ENCODE data around the gene TBC1D3. TPM values are rescaled to one million over a fixed set of nuclear protein-coding genes. Genes with fewer than 3 reads are reported as not detected.
"Not testable (repeated sequence)": the region's sequence is repeated elsewhere in the genome, so short reads cannot be mapped to it uniquely, and the experiment has no call there.

The TBC1D3 gene
- polyA plus RNA-seq (2013): 0.11 TPM

DNA sequence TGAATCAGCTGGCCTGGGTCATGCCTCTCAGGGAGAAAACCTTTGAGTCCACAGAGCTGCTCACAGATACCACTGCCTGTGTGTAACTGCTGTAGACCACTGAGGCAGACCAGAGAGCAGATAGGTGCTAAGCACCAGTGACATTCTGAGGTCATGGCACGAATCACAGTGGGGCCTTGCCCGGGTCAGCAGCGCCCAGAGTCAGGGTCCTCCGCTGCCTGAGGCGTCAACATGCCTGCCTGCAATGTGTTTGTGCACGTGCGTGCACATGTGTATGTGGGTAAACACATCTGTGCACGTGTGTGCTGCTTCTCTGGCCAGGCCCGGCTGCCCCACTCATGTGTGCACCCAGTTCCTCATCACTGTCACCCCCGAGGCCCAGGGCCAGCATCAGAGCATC is at the start of gene TBC1D3:
TBC1D3 (minus strand) TSS at position 101 of the 400 bp plus-strand sequence. CDS start 1,526 bp downstream, outside the sequence.
- WGBS (ENCODE audit: insufficient coverage): no CpG with 5 or more reads among the region's 10 CpGs
- POLR2A ChIA-PET; H3K4me3 ChIP-seq (ENCODE audit: control insufficient read depth in 1 of 7, extremely low read depth in 1 of 7, insufficient read depth in 4 of 7, low read depth in 2 of 7, low read length in 6 of 7); H3K36me3 ChIP-seq (ENCODE audit: control insufficient read depth in 4 of 4, insufficient read depth in 4 of 4, low read length in 3 of 4); H3K27me3 ChIP-seq (replicated peaks in 2 of 5; ENCODE audit: control insufficient read depth in 4 of 5, insufficient read depth in 5 of 5, low read length in 4 of 5); H3K9me3 ChIP-seq (ENCODE audit: control extremely low read depth in 1 of 5, control insufficient read depth in 4 of 5, insufficient read depth in 2 of 5, low read depth in 1 of 5, low read length in 4 of 5); H3K27ac ChIP-seq (ENCODE audit: insufficient read depth in 1 of 2, low read depth in 1 of 2, low read length in 2 of 2, poor library complexity in 1 of 2, severe bottlenecking in 2 of 2); CTCF ChIA-PET; H3K4me1 ChIP-seq (ENCODE audit: control extremely low read depth in 1 of 4, control insufficient read depth in 4 of 4, insufficient read depth in 4 of 4, low read length in 3 of 4); DNase-seq: not testable (repeated sequence)

DNA sequence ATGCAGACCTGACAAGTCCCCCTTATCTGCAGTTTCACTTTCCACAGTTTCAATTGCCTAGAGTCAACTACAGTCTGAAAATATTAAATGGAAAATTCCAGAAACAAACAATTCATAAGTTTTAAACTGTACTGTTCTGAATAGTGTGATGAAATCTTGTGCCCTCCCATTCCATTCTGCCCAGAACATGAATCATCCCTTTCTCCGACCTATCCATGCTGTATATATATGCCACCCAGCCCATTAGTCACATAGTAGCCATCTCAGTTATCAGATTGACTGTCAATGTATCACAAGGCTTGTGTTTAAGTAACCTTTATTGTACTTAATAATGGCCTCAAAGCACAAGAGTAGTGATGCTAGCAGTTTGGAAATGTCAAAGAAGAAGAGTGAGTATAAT is 40.4 kb upstream of the TBC1D3 start:
- H3K27ac ChIP-seq (ENCODE audit: insufficient read depth in 1 of 2, low read depth in 1 of 2, low read length in 2 of 2, poor library complexity in 1 of 2, severe bottlenecking in 2 of 2); H3K4me1 ChIP-seq (ENCODE audit: control extremely low read depth in 1 of 4, control insufficient read depth in 4 of 4, insufficient read depth in 4 of 4, low read length in 3 of 4); H3K36me3 ChIP-seq (ENCODE audit: control insufficient read depth in 4 of 4, insufficient read depth in 4 of 4, low read length in 3 of 4); DNase-seq; H3K4me3 ChIP-seq (ENCODE audit: control insufficient read depth in 1 of 7, extremely low read depth in 1 of 7, insufficient read depth in 4 of 7, low read depth in 2 of 7, low read length in 6 of 7); POLR2A ChIA-PET; H3K27me3 ChIP-seq (replicated peaks in 2 of 5; ENCODE audit: control insufficient read depth in 4 of 5, insufficient read depth in 5 of 5, low read length in 4 of 5); CTCF ChIA-PET; H3K9me3 ChIP-seq (ENCODE audit: control extremely low read depth in 1 of 5, control insufficient read depth in 4 of 5, insufficient read depth in 2 of 5, low read depth in 1 of 5, low read length in 4 of 5): not testable (repeated sequence)
- WGBS (ENCODE audit: insufficient coverage): no CpG with 5 or more reads among the region's 1 CpG

DNA sequence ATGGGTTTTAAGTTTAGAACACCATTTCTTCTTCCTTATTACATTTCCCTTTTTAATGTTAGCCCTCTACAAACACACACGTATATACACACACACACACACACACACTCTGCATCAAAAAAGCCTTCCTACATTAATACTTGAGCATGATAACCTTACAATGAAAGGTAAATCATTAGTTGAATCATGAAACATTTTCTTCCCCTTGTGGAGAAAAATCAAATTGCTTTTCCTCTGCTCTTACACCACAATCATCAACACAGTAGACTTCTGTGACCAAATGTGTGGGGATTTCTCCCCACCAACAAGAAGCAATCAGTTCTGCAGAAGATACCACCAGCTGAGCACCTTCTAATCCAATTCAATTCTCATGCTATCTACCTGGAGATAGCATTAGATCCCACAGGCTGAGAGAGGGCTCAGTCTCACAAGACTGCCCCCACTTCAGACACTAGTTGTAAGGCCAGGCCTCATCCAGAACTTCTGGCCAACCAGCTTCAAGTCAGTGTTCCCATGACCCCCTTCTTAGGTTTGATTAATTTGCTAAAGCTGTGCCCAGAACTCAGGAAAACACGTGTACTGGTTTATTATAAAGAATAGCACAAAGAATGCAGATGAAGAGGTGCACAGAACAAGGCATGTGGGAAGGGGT is 33.6 kb upstream of the TBC1D3 start:
- H3K27me3 ChIP-seq (replicated peaks in 2 of 5; ENCODE audit: control insufficient read depth in 4 of 5, insufficient read depth in 5 of 5, low read length in 4 of 5); H3K4me1 ChIP-seq (ENCODE audit: control extremely low read depth in 1 of 4, control insufficient read depth in 4 of 4, insufficient read depth in 4 of 4, low read length in 3 of 4); H3K27ac ChIP-seq (ENCODE audit: insufficient read depth in 1 of 2, low read depth in 1 of 2, low read length in 2 of 2, poor library complexity in 1 of 2, severe bottlenecking in 2 of 2); CTCF ChIA-PET; H3K36me3 ChIP-seq (ENCODE audit: control insufficient read depth in 4 of 4, insufficient read depth in 4 of 4, low read length in 3 of 4); H3K9me3 ChIP-seq (ENCODE audit: control extremely low read depth in 1 of 5, control insufficient read depth in 4 of 5, insufficient read depth in 2 of 5, low read depth in 1 of 5, low read length in 4 of 5); H3K4me3 ChIP-seq (ENCODE audit: control insufficient read depth in 1 of 7, extremely low read depth in 1 of 7, insufficient read depth in 4 of 7, low read depth in 2 of 7, low read length in 6 of 7); POLR2A ChIA-PET; DNase-seq: not testable (repeated sequence)
- no CpG with 5 or more reads among the region's 2 CpGs for WGBS (ENCODE audit: insufficient coverage)

DNA sequence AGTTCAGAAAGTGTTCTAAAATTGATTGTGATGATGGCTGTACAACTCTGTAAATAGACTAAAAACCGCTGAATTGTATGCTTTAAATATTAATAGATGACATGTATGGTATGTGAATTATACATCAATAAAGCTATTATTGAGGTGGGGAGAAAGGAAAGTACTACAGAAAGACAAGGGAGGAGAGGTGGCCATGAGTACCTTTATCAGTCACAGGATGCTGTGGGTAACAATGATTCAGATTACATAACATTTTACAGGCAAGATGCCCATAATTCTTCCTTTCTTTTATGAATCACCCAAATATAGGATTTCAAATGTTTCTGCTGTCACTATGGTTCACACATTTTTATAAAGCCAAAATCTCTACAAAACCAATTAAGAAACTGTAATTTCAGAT is 28.5 kb upstream of the TBC1D3 start:
- CTCF ChIA-PET; H3K4me3 ChIP-seq (ENCODE audit: control insufficient read depth in 1 of 7, extremely low read depth in 1 of 7, insufficient read depth in 4 of 7, low read depth in 2 of 7, low read length in 6 of 7); POLR2A ChIA-PET; H3K27me3 ChIP-seq (replicated peaks in 2 of 5; ENCODE audit: control insufficient read depth in 4 of 5, insufficient read depth in 5 of 5, low read length in 4 of 5); DNase-seq; H3K36me3 ChIP-seq (ENCODE audit: control insufficient read depth in 4 of 4, insufficient read depth in 4 of 4, low read length in 3 of 4); H3K9me3 ChIP-seq (ENCODE audit: control extremely low read depth in 1 of 5, control insufficient read depth in 4 of 5, insufficient read depth in 2 of 5, low read depth in 1 of 5, low read length in 4 of 5); H3K4me1 ChIP-seq (ENCODE audit: control extremely low read depth in 1 of 4, control insufficient read depth in 4 of 4, insufficient read depth in 4 of 4, low read length in 3 of 4); H3K27ac ChIP-seq (ENCODE audit: insufficient read depth in 1 of 2, low read depth in 1 of 2, low read length in 2 of 2, poor library complexity in 1 of 2, severe bottlenecking in 2 of 2): not testable (repeated sequence)
- no CpG with 5 or more reads among the region's 1 CpG for WGBS (ENCODE audit: insufficient coverage)

DNA sequence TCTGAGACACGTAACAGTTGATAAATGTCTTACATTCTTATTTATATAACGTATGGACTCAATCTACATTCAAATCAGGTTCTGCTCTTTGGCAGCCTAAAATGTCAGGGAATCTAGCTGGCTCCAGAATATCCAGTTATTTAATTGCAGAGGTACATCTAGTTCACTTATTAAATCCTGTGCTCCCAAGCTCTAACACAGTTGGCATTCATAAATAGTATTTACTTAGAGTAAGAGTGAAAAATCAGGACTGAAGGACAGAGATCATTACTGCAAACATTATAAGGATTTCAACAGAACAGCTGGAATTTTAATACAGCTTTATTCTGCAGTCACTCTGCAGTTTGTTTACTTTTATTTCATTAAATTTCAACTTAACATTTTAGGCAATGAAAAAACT is 7.9 kb upstream of the TBC1D3 start:
- H3K27me3 ChIP-seq (replicated peaks in 2 of 5; ENCODE audit: control insufficient read depth in 4 of 5, insufficient read depth in 5 of 5, low read length in 4 of 5); H3K27ac ChIP-seq (ENCODE audit: insufficient read depth in 1 of 2, low read depth in 1 of 2, low read length in 2 of 2, poor library complexity in 1 of 2, severe bottlenecking in 2 of 2); H3K36me3 ChIP-seq (ENCODE audit: control insufficient read depth in 4 of 4, insufficient read depth in 4 of 4, low read length in 3 of 4); CTCF ChIA-PET; H3K4me3 ChIP-seq (ENCODE audit: control insufficient read depth in 1 of 7, extremely low read depth in 1 of 7, insufficient read depth in 4 of 7, low read depth in 2 of 7, low read length in 6 of 7); DNase-seq; H3K4me1 ChIP-seq (ENCODE audit: control extremely low read depth in 1 of 4, control insufficient read depth in 4 of 4, insufficient read depth in 4 of 4, low read length in 3 of 4); H3K9me3 ChIP-seq (ENCODE audit: control extremely low read depth in 1 of 5, control insufficient read depth in 4 of 5, insufficient read depth in 2 of 5, low read depth in 1 of 5, low read length in 4 of 5); POLR2A ChIA-PET: not testable (repeated sequence)
- no CpG with 5 or more reads among the region's 2 CpGs for WGBS (ENCODE audit: insufficient coverage)

DNA sequence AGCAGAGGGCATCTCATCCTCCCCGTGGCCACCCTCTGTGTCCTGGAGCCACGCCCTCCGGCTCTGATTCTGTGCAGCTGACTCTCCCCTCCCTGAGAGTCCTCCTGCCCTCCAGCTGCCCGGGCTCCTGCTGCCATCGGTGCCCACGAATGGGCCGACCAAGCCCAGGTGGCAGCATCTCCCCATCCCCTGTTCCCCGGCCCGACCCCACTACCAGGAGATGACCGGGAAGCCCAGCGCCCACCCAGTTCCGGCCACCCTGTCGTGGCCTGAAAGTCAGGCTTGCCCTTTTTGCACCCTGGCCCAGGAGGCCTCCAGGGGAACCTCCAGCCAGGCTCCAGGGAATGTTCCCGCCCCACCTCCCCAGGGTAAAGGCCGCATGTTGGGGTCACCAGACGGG is 57.5 kb downstream of the TBC1D3 start:
- no CpG with 5 or more reads among the region's 16 CpGs for WGBS (ENCODE audit: insufficient coverage)
- H3K4me1 ChIP-seq (ENCODE audit: control extremely low read depth in 1 of 4, control insufficient read depth in 4 of 4, insufficient read depth in 4 of 4, low read length in 3 of 4); H3K9me3 ChIP-seq (ENCODE audit: control extremely low read depth in 1 of 5, control insufficient read depth in 4 of 5, insufficient read depth in 2 of 5, low read depth in 1 of 5, low read length in 4 of 5); POLR2A ChIA-PET; H3K4me3 ChIP-seq (ENCODE audit: control insufficient read depth in 1 of 7, extremely low read depth in 1 of 7, insufficient read depth in 4 of 7, low read depth in 2 of 7, low read length in 6 of 7); H3K36me3 ChIP-seq (ENCODE audit: control insufficient read depth in 4 of 4, insufficient read depth in 4 of 4, low read length in 3 of 4); DNase-seq; H3K27ac ChIP-seq (ENCODE audit: insufficient read depth in 1 of 2, low read depth in 1 of 2, low read length in 2 of 2, poor library complexity in 1 of 2, severe bottlenecking in 2 of 2); CTCF ChIA-PET; H3K27me3 ChIP-seq (replicated peaks in 2 of 5; ENCODE audit: control insufficient read depth in 4 of 5, insufficient read depth in 5 of 5, low read length in 4 of 5): not testable (repeated sequence)
